HEK293 (cell line): ENCODE data around the gene ILK.

Source experiments
- MZF1 ChIP-seq: fragments of 450-650 bp; formaldehyde crosslinking; IDR thresholded peaks from 2 replicates; pipeline ENCODE4 v1.5.1; 2017; ENCODE audit warnings: missing biosample characterization, missing genetic modification characterization, borderline replicate concordance
- YY1 ChIP-seq: fragments of 450-650 bp; formaldehyde crosslinking; IDR thresholded peaks from 2 replicates; pipeline ENCODE4 v1.5.1; 2018; ENCODE audit warnings: missing biosample characterization, missing genetic modification characterization
- ZBTB7A ChIP-seq: fragments of 450-650 bp; formaldehyde crosslinking; IDR thresholded peaks from 2 replicates; pipeline ENCODE4 v1.5.1; 2016; ENCODE audit warnings: low read depth, missing biosample characterization, missing genetic modification characterization
- ZNF155 ChIP-seq: fragments of 450-650 bp; formaldehyde crosslinking; IDR thresholded peaks from 2 replicates; pipeline ENCODE4 v1.5.1; 2016; ENCODE audit warnings: missing biosample characterization, missing genetic modification characterization
- ZNF157 ChIP-seq: fragments of 450-650 bp; formaldehyde crosslinking; IDR thresholded peaks from 2 replicates; pipeline ENCODE4 v1.5.1; 2016; ENCODE audit warnings: missing biosample characterization, missing genetic modification characterization
- ZNF302 ChIP-seq: fragments of 450-650 bp; formaldehyde crosslinking; IDR thresholded peaks from 2 replicates; pipeline ENCODE4 v1.5.1; 2016; ENCODE audit warnings: missing biosample characterization, missing genetic modification characterization, low read depth
- ZNF530 ChIP-seq: fragments of 450-650 bp; formaldehyde crosslinking; IDR thresholded peaks from 2 replicates; pipeline ENCODE4 v1.5.1; 2016; ENCODE audit warnings: low read depth, missing biosample characterization, missing genetic modification characterization
- TF ChIP-seq, protein P1 (sequence below): fragments of 450-650 bp; formaldehyde crosslinking; IDR thresholded peaks from 2 replicates; pipeline ENCODE4 v1.5.1; 2016; ENCODE audit warnings: missing biosample characterization, missing genetic modification characterization
- TF ChIP-seq, protein P2 (sequence below): fragments of 450-650 bp; formaldehyde crosslinking; IDR thresholded peaks from 2 replicates; pipeline ENCODE4 v1.5.1; 2016; ENCODE audit warnings: missing biosample characterization, missing genetic modification characterization
- TF ChIP-seq, protein P3 (sequence below): fragments of 450-650 bp; formaldehyde crosslinking; IDR thresholded peaks from 2 replicates; pipeline ENCODE4 v1.5.1; 2016; ENCODE audit warnings: missing biosample characterization, missing genetic modification characterization
- TF ChIP-seq, protein P4 (sequence below): fragments of 450-650 bp; formaldehyde crosslinking; IDR thresholded peaks from 2 replicates; pipeline ENCODE4 v1.5.1; 2016; ENCODE audit warnings: missing biosample characterization, missing genetic modification characterization

DNA sequence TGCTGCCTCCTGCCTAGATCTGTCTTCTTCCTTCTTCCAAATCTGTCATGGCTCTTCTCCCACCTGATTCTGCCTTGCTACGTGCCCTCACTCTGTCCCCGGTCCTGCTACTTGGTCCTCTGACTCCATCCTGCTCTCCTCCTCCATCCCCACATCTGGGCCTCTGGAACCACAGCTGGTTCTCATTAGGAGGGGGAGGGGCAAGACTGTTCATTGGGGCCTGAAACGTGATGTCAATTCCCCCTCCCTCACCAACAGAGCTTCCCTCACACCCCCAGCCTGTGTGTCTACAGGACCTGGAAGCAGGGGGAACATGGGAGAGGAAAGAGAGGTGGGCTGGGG, 43.0 kb downstream of the ILK start:
- no peak for TF ChIP-seq ZBTB7A (tag by site-specific recombination)
- TF ChIP-seq, protein P1, sequence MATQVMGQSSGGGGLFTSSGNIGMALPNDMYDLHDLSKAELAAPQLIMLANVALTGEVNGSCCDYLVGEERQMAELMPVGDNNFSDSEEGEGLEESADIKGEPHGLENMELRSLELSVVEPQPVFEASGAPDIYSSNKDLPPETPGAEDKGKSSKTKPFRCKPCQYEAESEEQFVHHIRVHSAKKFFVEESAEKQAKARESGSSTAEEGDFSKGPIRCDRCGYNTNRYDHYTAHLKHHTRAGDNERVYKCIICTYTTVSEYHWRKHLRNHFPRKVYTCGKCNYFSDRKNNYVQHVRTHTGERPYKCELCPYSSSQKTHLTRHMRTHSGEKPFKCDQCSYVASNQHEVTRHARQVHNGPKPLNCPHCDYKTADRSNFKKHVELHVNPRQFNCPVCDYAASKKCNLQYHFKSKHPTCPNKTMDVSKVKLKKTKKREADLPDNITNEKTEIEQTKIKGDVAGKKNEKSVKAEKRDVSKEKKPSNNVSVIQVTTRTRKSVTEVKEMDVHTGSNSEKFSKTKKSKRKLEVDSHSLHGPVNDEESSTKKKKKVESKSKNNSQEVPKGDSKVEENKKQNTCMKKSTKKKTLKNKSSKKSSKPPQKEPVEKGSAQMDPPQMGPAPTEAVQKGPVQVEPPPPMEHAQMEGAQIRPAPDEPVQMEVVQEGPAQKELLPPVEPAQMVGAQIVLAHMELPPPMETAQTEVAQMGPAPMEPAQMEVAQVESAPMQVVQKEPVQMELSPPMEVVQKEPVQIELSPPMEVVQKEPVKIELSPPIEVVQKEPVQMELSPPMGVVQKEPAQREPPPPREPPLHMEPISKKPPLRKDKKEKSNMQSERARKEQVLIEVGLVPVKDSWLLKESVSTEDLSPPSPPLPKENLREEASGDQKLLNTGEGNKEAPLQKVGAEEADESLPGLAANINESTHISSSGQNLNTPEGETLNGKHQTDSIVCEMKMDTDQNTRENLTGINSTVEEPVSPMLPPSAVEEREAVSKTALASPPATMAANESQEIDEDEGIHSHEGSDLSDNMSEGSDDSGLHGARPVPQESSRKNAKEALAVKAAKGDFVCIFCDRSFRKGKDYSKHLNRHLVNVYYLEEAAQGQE (tag by site-specific recombination), result no peak
- TF ChIP-seq ZNF530 (tag by site-specific recombination), result no peak
- TF ChIP-seq ZNF302 (tag by site-specific recombination), result no peak
- TF ChIP-seq, protein P2, sequence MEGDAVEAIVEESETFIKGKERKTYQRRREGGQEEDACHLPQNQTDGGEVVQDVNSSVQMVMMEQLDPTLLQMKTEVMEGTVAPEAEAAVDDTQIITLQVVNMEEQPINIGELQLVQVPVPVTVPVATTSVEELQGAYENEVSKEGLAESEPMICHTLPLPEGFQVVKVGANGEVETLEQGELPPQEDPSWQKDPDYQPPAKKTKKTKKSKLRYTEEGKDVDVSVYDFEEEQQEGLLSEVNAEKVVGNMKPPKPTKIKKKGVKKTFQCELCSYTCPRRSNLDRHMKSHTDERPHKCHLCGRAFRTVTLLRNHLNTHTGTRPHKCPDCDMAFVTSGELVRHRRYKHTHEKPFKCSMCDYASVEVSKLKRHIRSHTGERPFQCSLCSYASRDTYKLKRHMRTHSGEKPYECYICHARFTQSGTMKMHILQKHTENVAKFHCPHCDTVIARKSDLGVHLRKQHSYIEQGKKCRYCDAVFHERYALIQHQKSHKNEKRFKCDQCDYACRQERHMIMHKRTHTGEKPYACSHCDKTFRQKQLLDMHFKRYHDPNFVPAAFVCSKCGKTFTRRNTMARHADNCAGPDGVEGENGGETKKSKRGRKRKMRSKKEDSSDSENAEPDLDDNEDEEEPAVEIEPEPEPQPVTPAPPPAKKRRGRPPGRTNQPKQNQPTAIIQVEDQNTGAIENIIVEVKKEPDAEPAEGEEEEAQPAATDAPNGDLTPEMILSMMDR (tag by site-specific recombination), result no peak
- TF ChIP-seq, protein P3, sequence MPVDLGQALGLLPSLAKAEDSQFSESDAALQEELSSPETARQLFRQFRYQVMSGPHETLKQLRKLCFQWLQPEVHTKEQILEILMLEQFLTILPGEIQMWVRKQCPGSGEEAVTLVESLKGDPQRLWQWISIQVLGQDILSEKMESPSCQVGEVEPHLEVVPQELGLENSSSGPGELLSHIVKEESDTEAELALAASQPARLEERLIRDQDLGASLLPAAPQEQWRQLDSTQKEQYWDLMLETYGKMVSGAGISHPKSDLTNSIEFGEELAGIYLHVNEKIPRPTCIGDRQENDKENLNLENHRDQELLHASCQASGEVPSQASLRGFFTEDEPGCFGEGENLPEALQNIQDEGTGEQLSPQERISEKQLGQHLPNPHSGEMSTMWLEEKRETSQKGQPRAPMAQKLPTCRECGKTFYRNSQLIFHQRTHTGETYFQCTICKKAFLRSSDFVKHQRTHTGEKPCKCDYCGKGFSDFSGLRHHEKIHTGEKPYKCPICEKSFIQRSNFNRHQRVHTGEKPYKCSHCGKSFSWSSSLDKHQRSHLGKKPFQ, result no peak
- TF ChIP-seq, protein P4, sequence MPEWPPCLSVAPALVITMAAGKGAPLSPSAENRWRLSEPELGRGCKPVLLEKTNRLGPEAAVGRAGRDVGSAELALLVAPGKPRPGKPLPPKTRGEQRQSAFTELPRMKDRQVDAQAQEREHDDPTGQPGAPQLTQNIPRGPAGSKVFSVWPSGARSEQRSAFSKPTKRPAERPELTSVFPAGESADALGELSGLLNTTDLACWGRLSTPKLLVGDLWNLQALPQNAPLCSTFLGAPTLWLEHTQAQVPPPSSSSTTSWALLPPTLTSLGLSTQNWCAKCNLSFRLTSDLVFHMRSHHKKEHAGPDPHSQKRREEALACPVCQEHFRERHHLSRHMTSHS (tag by site-specific recombination), result no peak
- no peak for TF ChIP-seq YY1 (tag by site-specific recombination)
- TF ChIP-seq MZF1 (tag by site-specific recombination), result no peak
- no peak for TF ChIP-seq ZNF157 (tag by site-specific recombination)
- no peak for TF ChIP-seq ZNF155 (tag by site-specific recombination)
